ENCODE measurements around the gene PRRT1B.

GRCh38 chr9:131578731-131579504 lies 33.6 kb downstream of the PRRT1B start:
- TF ChIP-seq CTCF (IDR thresholded peaks at IDR 0.05) (no peak), POLR2A (IDR thresholded peaks at IDR 0.05) (no peak)
